Keratinocyte (primary cell): ENCODE data around the gene RTCB. TPM values are rescaled to one million over a fixed set of nuclear protein-coding genes. Genes with fewer than 3 reads are reported as not detected.
"Not testable (repeated sequence)": the region's sequence is repeated elsewhere in the genome, so short reads cannot be mapped to it uniquely, and the experiment has no call there.

ENCODE experiments used
- DNase-seq: peaks from one replicate; pipeline ENCODE4 v3.0.0-alpha.2; 2011; ENCODE audit warnings: low read depth, missing footprints, low spot score
- FAIRE-seq: peaks from 2 replicates; lab custom pipeline; 2011; peaks lifted over from hg19 to GRCh38; lab: Jason Lieb, UNC
- H2AFZ ChIP-seq: 2 replicates; pipeline ENCODE4 v1.6.0; 2012; ENCODE audit warnings: low read length, control low read depth, inconsistent platforms; ENCODE audit not compliant: control insufficient read depth
- H3K27ac ChIP-seq: 2 replicates; pipeline ENCODE4 v1.5.1; 2011; ENCODE audit warnings: low read length; ENCODE audit not compliant: control insufficient read depth, insufficient read depth
- H3K27me3 ChIP-seq: 3 replicates; pipeline ENCODE4 v1.6.0; 2011; ENCODE audit warnings: low read length; ENCODE audit not compliant: control insufficient read depth, insufficient read depth; ENCODE audit errors: extremely low read depth
- H3K36me3 ChIP-seq, 2 experiments: 2 replicates in 1 of 2; 3 replicates in 1 of 2; pipeline ENCODE4 v1.5.1; 2011; ENCODE audit warnings: low read length in 2 of 2, mild to moderate bottlenecking in 1 of 2; ENCODE audit not compliant: control insufficient read depth in 2 of 2, insufficient read depth in 2 of 2; ENCODE audit errors: extremely low read depth in 1 of 2
- H3K4me1 ChIP-seq: 3 replicates; pipeline ENCODE4 v1.5.1; 2011; ENCODE audit warnings: low read length; ENCODE audit not compliant: control insufficient read depth, insufficient read depth; ENCODE audit errors: extremely low read depth
- H3K4me2 ChIP-seq: 3 replicates; pipeline ENCODE4 v1.6.0; 2011; ENCODE audit warnings: low read depth, low read length; ENCODE audit not compliant: control insufficient read depth, insufficient read depth; ENCODE audit errors: extremely low read depth
- H3K4me3 ChIP-seq, 3 experiments: fragments of 200-600 bp in 1 of 3; sonication (generic) in 1 of 3; 2 replicates in 2 of 3; 3 replicates in 1 of 3; pipeline ENCODE4 v1.5.1; 2011 to 2016; ENCODE audit warnings: low read length in 3 of 3, mild to moderate bottlenecking in 3 of 3, control low read depth in 2 of 3, inconsistent platforms in 1 of 3, low read depth in 1 of 3, mixed read lengths in 1 of 3, mixed run types in 1 of 3, moderate library complexity in 1 of 3; ENCODE audit not compliant: control insufficient read depth in 2 of 3, insufficient read depth in 2 of 3; ENCODE audit errors: extremely low read depth in 1 of 3
- H3K79me2 ChIP-seq: 2 replicates; pipeline ENCODE4 v1.6.0; 2012; ENCODE audit warnings: low read length; ENCODE audit not compliant: control insufficient read depth, insufficient read depth
- H3K9ac ChIP-seq: 3 replicates; pipeline ENCODE4 v1.6.0; 2011; ENCODE audit warnings: low read length; ENCODE audit not compliant: control insufficient read depth, insufficient read depth; ENCODE audit errors: extremely low read depth
- H3K9me1 ChIP-seq: 3 replicates; pipeline ENCODE4 v1.6.0; 2011; ENCODE audit warnings: low read length; ENCODE audit not compliant: control insufficient read depth, insufficient read depth; ENCODE audit errors: extremely low read depth
- H3K9me3 ChIP-seq: 2 replicates; pipeline ENCODE4 v1.5.1; 2012; ENCODE audit warnings: low read depth, low read length; ENCODE audit not compliant: control insufficient read depth
- H4K20me1 ChIP-seq: 3 replicates; pipeline ENCODE4 v1.6.0; 2011; ENCODE audit warnings: low read length; ENCODE audit not compliant: control insufficient read depth, insufficient read depth; ENCODE audit errors: extremely low read depth
- CTCF ChIP-seq, 3 experiments: IDR thresholded peaks in 1 of 3; conservative IDR thresholded peaks in 1 of 3; optimal IDR thresholded peaks in 1 of 3; 2 replicates in 2 of 3; 3 replicates in 1 of 3; pipeline versions ENCODE3 to v1.5.1; 2011; ENCODE audit warnings: low read length in 3 of 3, mild to moderate bottlenecking in 3 of 3, moderate library complexity in 2 of 3, control low read depth in 1 of 3, inconsistent platforms in 1 of 3; ENCODE audit not compliant: insufficient read depth in 2 of 3; ENCODE audit errors: extremely low read depth in 1 of 3
- EZH2 ChIP-seq: IDR thresholded peaks from one replicate; pipeline ENCODE4 v1.6.1; 2012; ENCODE audit warnings: inconsistent platforms, mild to moderate bottlenecking, low read length, moderate library complexity
- dilution Hi-C: fragments of 300-500 bp; cut with MboI; formaldehyde crosslinking; loops from one replicate; pipeline ENCODE4 v1.7.0; 2020; ENCODE audit warnings: low sequenced_read_pairs; ENCODE audit not compliant: extremely low pct_ligation_motif_present
- polyA plus RNA-seq, 5 experiments: library from polyadenylated mRNA; depleted of rRNA in 3 of 5; stranded (reverse) in 3 of 5; stranded (forward) in 1 of 5; unstranded in 1 of 5; fragments of >200 nt; gene quantifications; 1 replicate in 1 of 5; 2 replicates in 3 of 5; 3 replicates in 1 of 5; pipeline versions ENCODE4 v1.2.1 to v1.2.3, GENCODE V29; 2011 to 2012; ENCODE audit warnings: missing spikeins in 2 of 5, low read depth in 1 of 5, low replicate concordance in 1 of 5

The RTCB gene
- polyA plus RNA-seq, 1 donor (not counting 4 experiments of a cell fraction or from before 2014, with no cell fraction given): 143 TPM

- no peak for TF ChIP-seq EZH2
- no peak for TF ChIP-seq CTCF (optimal IDR thresholded peaks at IDR 0.05 in 1 of 3, IDR thresholded peaks at IDR 0.05 in 1 of 3, conservative IDR thresholded peaks at IDR 0.05 in 1 of 3; ENCODE audit: extremely low read depth in 1 of 3, insufficient read depth in 2 of 3, low read length in 3 of 3)
- H3K36me3 ChIP-seq: no peaks in the 10 kb centered on the region
- no peak overlapping the region for H3K4me3 ChIP-seq
- no peak overlapping the region for H2AFZ ChIP-seq
- no peak overlapping the region for H3K4me2 ChIP-seq
- DNase-seq: no peak
- H3K9ac ChIP-seq: no peak overlapping the region
- H3K27ac ChIP-seq: no peak overlapping the region
- no peaks in the 10 kb centered on the region for H3K9me3 ChIP-seq
- H3K79me2 ChIP-seq: no peaks in the 10 kb centered on the region
- no peak for FAIRE-seq
- peaks cover 3% of the 10 kb centered on the region for H3K27me3 ChIP-seq
- dilution Hi-C loops: no loop called here
- H4K20me1 ChIP-seq: no peaks in the 10 kb centered on the region
- no peaks in the 10 kb centered on the region for H3K4me1 ChIP-seq
- H3K9me1 ChIP-seq: no peaks in the 10 kb centered on the region
Measured at GRCh38 chr22:32361257-32361656, 50.8 kb downstream of the RTCB start.

- DNase-seq, H3K4me2 ChIP-seq, H3K27me3 ChIP-seq, dilution Hi-C loops, H3K9me3 ChIP-seq, H3K4me1 ChIP-seq, H4K20me1 ChIP-seq, H3K36me3 ChIP-seq, H3K9ac ChIP-seq, H3K4me3 ChIP-seq, H3K79me2 ChIP-seq, H3K27ac ChIP-seq, H2AFZ ChIP-seq, FAIRE-seq, H3K9me1 ChIP-seq: not testable (repeated sequence)
Measured at GRCh38 chr22:32360096-32360495, 52.0 kb downstream of the RTCB start.

- H3K4me3 ChIP-seq, H3K36me3 ChIP-seq, H2AFZ ChIP-seq, H3K4me2 ChIP-seq, H3K9me3 ChIP-seq, H3K27me3 ChIP-seq, H3K27ac ChIP-seq, DNase-seq, H3K79me2 ChIP-seq, H4K20me1 ChIP-seq, dilution Hi-C loops, H3K4me1 ChIP-seq, H3K9me1 ChIP-seq, H3K9ac ChIP-seq, FAIRE-seq: not testable (repeated sequence)
Measured at GRCh38 chr22:32357567-32357966, 54.5 kb downstream of the RTCB start, which contains the start of gene RFPL3. Gene RFPL3, plus strand, starts transcription at chr22:32357867. Its CDS starts 205 bp downstream, at chr22:32358072.
